Neutrophil (primary cell): Measurements from ENCODE around the gene PER3.

ENCODE experiments used
- H3K27ac ChIP-seq: fragments of 200-600 bp; sonication (generic); 2 replicates; pipeline ENCODE4 v1.5.1; 2016; ENCODE audit warnings: mild to moderate bottlenecking, moderate library complexity
- H3K27me3 ChIP-seq: fragments of 200-600 bp; sonication (generic); 2 replicates; pipeline ENCODE4 v1.6.0; 2016; ENCODE audit warnings: mild to moderate bottlenecking
- H3K36me3 ChIP-seq: fragments of 200-600 bp; sonication (generic); 2 replicates; pipeline ENCODE4 v1.5.1; 2017
- H3K4me1 ChIP-seq, 2 experiments: fragments of 200-600 bp in 1 of 2; sonication (generic) in 1 of 2; 1 replicate in 1 of 2; 2 replicates in 1 of 2; pipeline versions ENCODE4 v1.5.1 to v1.6.1; 2013 to 2016; ENCODE audit warnings: low read depth in 1 of 2, low read length in 1 of 2, mild to moderate bottlenecking in 1 of 2, moderate library complexity in 1 of 2; ENCODE audit not compliant: control insufficient read depth in 1 of 2, insufficient read depth in 1 of 2
- H3K4me3 ChIP-seq, 2 experiments: fragments of 200-600 bp in 1 of 2; sonication (generic) in 1 of 2; 1 replicate in 1 of 2; 2 replicates in 1 of 2; pipeline ENCODE4 v1.5.1; 2013 to 2016; ENCODE audit warnings: low read depth in 1 of 2, low read length in 1 of 2, mild to moderate bottlenecking in 1 of 2, moderate library complexity in 1 of 2
- H3K9me3 ChIP-seq: fragments of 200-600 bp; sonication (generic); 2 replicates; pipeline ENCODE4 v1.5.1; 2016
- TF ChIP-seq, protein P1 (sequence below): fragments of 200-600 bp; sonication (generic); IDR thresholded peaks from 2 replicates; pipeline ENCODE4 v1.5.1; 2016; ENCODE audit warnings: antibody characterized with exemption

The PER3 gene

GRCh38 chr1:7831458-7831857 lies 47.4 kb downstream of the PER3 start:
- TF ChIP-seq, protein P1, sequence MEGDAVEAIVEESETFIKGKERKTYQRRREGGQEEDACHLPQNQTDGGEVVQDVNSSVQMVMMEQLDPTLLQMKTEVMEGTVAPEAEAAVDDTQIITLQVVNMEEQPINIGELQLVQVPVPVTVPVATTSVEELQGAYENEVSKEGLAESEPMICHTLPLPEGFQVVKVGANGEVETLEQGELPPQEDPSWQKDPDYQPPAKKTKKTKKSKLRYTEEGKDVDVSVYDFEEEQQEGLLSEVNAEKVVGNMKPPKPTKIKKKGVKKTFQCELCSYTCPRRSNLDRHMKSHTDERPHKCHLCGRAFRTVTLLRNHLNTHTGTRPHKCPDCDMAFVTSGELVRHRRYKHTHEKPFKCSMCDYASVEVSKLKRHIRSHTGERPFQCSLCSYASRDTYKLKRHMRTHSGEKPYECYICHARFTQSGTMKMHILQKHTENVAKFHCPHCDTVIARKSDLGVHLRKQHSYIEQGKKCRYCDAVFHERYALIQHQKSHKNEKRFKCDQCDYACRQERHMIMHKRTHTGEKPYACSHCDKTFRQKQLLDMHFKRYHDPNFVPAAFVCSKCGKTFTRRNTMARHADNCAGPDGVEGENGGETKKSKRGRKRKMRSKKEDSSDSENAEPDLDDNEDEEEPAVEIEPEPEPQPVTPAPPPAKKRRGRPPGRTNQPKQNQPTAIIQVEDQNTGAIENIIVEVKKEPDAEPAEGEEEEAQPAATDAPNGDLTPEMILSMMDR: no peak
- H3K27ac ChIP-seq: no peak overlapping the region
- no peaks in the 10 kb centered on the region for H3K9me3 ChIP-seq
- no peaks in the 10 kb centered on the region for H3K36me3 ChIP-seq
- H3K4me3 ChIP-seq: no peak overlapping the region
- H3K4me1 ChIP-seq: peaks cover 0 to 7% of the 10 kb centered on the region in 2 experiments
- H3K27me3 ChIP-seq: no peaks in the 10 kb centered on the region

DNA sequence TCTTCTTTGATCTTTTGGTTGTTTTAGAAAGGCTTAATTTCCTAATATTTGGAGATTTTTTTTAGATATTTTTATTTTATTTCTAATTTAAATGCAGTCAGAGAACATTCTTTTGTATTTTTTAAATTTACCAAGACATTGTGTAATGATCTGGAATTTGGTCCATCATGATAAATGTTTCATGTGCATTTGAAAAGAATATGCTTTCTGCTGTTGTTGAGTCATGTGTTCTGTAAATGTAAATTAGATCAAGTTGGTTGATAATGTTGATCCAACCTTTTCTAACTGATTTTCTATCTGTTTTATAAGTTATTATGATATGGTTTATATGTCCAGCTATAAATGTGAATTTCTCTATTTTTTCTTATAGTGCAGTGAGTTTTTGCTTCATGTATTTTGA lies 48.9 kb downstream of the PER3 start:
- Histone ChIP-seq H3K27ac (no peak overlapping the region), H3K36me3 (peaks cover 8% of the 10 kb centered on the region)
- TF ChIP-seq, protein P1: no peak

DNA sequence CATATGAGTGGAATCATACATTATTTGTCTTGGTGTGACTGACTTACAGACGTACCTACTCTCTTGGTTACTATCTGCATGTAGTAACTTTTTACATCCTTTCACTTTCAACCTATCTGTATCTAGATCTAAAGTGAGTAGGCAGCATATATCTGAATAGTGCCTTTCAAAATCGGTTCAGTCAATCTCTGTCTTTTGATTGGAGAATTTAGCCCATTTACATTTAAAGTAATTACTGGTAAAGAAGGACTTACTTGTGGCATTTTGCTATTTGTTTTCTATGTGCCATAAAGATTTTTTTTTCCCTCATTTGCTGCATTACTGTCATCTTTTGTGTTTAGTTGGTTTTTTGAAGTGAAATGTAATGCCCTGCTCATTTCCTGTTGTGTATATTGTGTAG lies 54.6 kb downstream of the PER3 start:
- peaks cover 8% of the 10 kb centered on the region for H3K36me3 ChIP-seq
- TF ChIP-seq, protein P1: no peak
- H3K27ac ChIP-seq: no peak overlapping the region
- H3K27me3 ChIP-seq: no peaks in the 10 kb centered on the region
- peaks cover 9% of the 10 kb centered on the region for H3K9me3 ChIP-seq
- H3K4me3 ChIP-seq: no peak overlapping the region
- H3K4me1 ChIP-seq: no peaks in the 10 kb centered on the region

More for the DNA sequence above, 48.9 kb downstream of the PER3 start:
- Histone ChIP-seq H3K27me3 (no peaks in the 10 kb centered on the region), H3K9me3 (no peaks in the 10 kb centered on the region), H3K4me1 (no peaks in the 10 kb centered on the region), H3K4me3 (no peak overlapping the region)

GRCh38 chr1:7839526-7839925 lies 55.4 kb downstream of the PER3 start:
- no peak overlapping the region for H3K27ac ChIP-seq
- TF ChIP-seq, protein P1: no peak
- peaks cover 9% of the 10 kb centered on the region for H3K9me3 ChIP-seq
- peaks cover 8% of the 10 kb centered on the region for H3K36me3 ChIP-seq
- no peaks in the 10 kb centered on the region for H3K4me1 ChIP-seq
- H3K27me3 ChIP-seq: no peaks in the 10 kb centered on the region
- H3K4me3 ChIP-seq: no peak overlapping the region

DNA sequence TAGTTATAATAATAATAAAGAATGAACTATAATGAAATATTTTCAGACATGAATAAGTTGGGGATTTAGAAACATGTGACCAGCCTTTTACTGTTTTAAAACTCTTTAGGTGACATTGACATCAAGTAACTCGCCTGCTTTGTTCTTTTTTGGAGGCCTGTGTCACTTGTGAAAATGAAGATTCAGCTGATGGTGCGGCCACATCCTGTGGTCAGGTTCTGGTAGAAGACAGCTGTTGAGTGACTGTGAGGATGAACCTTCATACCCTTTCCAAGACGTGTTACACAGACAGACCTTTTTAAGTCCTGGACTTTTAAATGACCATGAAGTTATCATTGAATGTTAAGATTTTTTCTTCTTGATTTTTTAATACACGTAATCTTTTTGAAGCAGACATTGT lies 58.4 kb downstream of the PER3 start:
- peaks cover 9% of the 10 kb centered on the region for H3K9me3 ChIP-seq
- TF ChIP-seq, protein P1: no peak

GRCh38 chr1:7845761-7846160 lies 61.7 kb downstream of the PER3 start:
- H3K27ac ChIP-seq: no peak overlapping the region
- TF ChIP-seq, protein P1: no peak
- no peak overlapping the region for H3K4me3 ChIP-seq
- H3K4me1 ChIP-seq: no peaks in the 10 kb centered on the region
- H3K27me3 ChIP-seq: peaks cover 4% of the 10 kb centered on the region
- H3K9me3 ChIP-seq: no peaks in the 10 kb centered on the region
- H3K36me3 ChIP-seq: no peaks in the 10 kb centered on the region

More for the DNA sequence above, 58.4 kb downstream of the PER3 start:
- Histone ChIP-seq H3K27me3 (no peaks in the 10 kb centered on the region), H3K36me3 (peaks cover 1% of the 10 kb centered on the region), H3K4me1 (no peaks in the 10 kb centered on the region), H3K4me3 (no peak overlapping the region), H3K27ac (no peak overlapping the region)
